LoVo (cell line): ENCODE measurements around the gene CCNDBP1.
"Not testable (repeated sequence)": the region's sequence is repeated elsewhere in the genome, so short reads cannot be mapped to it uniquely, and the experiment has no call there.

Experiments used
- DNase-seq: peaks from one replicate; pipeline ENCODE4 v3.0.0-alpha.2; 2016; ENCODE audit warnings: low spot score

The CCNDBP1 gene

DNA sequence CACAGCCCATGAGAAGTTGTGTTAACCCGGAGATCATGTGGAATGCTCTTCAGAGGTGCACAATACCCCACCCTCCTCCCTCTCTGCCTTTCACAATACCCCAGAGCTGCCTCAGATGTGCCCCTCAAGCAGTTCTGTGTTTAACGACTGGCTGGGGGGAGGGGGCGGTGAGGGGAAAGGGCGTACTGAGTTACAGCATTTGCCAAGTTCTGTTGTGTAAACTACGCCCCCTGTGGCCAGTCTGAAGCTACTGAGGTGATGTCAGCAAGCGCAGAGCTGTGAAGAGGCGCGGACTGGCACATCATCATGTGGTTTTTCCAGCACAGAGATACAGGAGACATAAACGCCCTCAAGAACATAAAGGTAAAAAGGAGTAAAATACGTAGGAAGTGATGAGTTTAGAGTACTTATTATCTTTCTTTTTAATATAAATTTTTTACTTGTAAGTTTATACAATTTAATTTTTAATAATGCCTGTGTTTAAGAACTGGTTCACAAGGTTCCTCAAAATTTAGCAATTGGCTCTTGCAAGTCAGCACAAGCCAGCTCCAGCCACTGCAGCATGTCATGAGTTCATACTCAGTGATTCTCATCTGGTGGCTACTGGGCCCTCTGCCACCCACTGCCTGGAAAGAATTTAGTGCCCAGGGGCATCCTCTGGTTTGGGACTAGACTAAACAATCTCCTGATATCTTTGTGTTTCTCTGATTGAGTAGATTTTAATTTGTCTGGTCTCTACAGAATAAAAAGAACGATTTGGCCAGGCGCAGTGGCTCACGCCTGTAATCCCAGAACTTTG, 33.9 kb downstream of the CCNDBP1 start:
- DNase-seq, result no peak

DNA sequence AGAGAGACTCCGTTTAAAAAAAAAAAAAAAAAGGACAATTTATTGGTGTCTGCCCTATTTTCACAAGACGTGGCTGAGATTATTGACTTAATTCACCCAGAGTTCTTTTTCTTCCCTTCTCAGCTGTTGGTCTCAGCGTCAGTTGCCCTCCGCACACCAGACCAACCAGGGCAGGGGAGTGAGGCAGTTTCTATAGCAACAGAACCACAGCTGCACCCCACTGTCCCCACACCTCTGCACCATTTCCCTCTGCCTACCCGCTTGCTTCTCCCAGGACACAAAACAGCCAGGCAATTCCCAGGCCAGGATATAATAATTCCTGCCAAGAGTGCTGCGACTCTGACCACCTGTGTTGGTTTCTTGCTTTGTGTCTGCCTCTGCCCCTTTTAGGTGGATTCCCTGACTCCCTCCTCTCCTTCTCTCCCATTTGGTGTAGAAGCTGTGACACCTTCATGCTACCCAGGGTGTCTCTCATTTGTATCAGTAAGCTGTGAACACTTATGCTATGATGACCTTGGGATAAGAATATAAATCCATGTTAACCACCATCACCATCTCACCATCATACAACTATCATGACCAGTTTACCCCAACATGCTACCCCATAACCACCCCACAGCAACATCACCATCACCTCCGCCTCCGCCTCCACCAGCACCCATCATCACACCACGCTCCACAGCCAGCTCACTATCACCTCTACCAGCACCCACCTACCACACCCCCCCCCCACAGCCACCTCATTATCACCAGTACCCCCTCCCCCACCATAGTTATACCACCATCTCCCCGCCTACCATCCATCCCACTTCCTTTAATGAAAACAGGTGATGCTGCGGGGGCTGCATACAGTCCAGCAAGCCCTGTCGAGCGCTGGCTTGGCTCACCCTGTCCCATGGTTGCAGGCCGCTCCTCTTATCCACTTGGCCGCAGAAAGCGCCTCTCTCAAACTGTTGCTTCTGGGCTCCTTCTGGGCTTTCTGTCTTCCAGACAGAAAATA, 35.0 kb downstream of the CCNDBP1 start:
- no peak for DNase-seq

DNA sequence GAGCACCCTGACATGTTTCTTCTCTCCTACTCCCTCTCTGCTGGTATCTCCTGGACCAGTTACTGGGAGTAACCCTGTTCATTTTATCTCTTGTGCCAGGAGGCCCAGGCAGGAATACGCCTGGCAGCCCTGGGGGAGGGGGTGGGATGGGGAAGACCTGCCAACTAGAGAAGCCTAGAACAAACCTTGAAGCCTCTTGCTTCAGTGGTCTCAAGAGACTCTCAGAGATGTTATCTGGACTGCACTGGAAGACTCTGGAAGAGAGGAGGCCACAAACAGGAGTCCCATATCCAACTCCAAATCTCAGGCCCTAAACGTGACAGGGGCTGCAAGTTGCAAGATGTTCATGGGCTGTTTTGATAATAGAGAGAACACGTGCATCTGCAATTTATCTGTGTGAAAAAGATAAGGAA, 35.8 kb downstream of the CCNDBP1 start, which contains the start of gene EPB42:
TSS of gene EPB42 (minus strand) at position 28 of the 413 bp plus-strand sequence. CDS start 193 bp downstream, outside the sequence.
- no peak for DNase-seq

DNA sequence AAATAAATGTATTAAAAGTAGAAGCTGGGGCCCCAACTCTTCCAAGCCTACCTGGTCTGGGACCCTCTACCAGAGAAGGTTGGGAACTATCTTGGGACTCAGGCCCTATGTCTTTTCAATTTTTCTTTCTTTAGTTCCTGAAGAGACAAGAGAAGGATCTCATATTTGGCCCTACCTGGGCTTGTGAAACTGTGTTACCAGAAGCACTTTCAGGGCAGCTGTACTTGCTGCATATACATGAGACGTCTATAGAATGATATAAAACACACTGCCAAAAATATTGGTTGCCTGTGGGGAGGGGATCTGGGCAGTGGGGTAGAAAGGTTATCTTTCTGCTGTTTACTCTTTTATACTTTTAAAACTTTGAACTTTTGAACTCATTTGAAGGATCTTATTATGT, 36.2 kb downstream of the CCNDBP1 start:
- DNase-seq, result no peak

DNA sequence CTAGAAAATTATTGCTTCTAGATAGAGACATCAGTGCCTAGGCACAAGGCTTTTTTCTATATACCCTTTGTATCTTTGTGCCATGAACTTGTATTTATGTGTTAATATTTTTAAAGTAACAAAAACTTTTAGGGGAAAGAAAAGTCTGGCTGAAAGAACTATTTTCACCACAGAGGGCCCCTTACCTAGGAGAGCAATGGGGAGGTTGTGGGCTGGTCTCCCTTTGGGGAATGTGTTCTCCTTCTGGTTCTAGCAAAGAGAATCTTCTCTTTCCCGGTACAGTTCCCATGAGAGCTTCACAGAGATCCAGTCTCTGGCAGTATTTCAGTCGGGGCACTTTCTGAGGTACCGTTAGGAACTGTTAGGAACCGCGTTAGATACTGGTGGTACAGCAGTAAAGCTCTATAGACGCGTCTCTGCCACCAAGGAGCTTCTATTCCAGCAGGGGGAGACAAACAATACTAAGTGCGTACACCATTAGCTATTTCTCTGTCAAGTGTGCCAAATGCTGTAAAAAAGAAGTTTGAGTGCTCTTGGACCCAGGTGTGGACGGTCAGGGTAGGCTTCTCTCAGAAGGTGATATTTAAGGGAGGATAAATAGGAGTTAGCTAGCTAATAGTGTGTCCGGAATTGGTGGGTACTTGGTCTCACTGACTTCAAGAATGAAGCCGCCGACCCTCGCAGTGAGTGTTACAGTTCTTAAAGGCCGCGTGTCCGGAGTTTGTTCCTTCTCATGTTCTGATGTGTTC, 40.2 kb downstream of the CCNDBP1 start:
- DNase-seq, result peak; percentile 71

DNA sequence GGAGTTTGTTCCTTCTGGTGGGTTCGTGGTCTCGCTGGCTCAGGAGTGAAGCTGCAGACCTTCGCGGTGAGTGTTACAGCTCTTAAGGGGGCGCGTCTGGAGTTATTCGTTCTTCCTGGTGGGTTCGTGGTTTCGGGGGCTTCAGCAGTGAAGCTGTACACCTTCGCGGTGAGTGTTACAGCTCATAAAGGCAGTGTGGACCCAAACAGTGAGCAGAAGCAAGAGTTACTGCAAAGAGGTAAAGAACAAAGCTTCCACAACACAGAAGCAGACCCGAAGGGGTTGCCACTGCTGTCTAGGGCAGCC, 40.7 kb downstream of the CCNDBP1 start:
- not testable (repeated sequence) for DNase-seq

DNA sequence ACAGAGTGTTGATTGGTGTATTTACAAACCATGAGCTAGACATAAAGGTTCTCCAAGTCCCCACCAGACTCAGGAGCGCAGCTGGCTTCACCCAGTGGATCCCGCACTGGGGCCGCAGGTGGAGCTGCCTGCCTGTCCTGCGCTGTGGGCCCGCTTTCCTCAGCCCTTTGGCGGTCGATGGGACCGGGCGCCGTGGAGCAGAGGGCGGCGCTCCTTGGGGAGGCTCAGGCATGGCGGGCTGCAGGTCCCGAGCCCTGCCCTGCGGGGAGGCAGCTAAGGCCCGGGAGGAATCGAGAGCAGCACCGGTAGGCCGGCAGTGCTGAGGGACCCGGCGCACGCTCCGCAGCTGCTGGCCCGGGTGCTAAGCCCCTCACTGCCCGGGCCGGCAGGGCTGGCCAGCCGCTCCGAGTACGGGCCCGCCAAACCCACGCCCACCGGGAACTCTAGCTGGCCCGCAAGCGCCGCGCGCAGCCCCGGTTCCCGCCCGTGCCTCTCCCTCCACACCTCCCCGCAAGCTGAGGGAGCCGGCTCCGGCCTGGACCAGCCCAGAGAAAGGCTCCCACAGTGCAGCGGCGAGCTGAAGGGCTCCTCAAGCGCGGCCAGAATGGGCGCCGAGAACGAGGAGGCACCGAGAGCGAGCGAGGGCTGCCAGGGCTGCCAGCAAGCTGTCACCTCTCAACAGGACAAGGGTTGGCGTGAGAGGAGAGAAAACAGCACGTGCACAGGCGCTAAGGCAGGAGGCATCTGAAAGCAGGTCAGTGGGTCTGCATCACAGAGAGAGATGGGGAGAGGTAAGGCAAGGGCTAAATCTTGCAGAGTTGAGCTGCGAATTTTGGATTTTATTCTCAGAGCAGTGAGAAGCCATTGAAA, 41.5 kb downstream of the CCNDBP1 start:
- DNase-seq, result no peak

DNA sequence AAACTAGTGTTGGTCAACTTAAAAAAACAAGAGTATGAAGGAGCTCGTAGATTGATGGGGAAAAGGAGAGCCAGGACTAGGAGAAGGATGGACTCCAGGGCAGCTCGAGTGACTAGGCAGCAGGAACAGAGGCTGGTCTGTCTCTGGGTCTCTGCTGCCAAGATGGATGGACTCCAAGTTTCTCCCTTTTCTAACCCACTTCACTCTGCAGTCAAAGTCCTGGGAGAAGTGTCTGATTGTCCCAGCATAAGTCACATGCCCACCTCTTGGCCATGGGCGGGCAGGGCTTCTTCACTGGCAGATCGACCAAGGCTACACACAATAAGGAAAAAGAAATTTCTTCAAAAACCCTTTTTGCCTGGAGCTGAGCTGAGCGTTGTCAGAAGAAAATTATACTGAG, 44.8 kb downstream of the CCNDBP1 start:
- DNase-seq, result no peak

DNA sequence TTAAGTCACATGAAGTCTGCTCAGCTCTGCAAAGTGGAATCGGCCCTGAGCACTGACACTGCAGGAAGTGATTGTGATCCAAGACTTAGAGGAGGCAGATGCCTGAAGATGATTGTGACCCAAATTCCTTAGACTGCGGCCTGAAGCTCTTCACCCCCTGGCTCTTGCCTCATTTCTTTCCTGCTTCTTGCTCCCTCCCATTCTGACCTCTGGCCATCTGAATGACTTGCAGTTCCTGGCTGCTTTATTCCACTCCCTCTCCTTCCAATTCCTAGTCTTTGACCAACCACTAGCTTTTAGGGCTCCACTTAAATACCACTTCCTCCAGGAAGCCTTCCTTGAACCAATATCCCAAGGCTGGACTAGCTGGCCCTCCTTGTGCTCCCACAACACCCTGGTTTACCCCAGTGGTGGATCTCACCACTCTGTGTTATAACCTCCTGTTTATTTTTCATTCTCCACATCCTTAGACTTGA, 45.5 kb downstream of the CCNDBP1 start:
- DNase-seq, result no peak

DNA sequence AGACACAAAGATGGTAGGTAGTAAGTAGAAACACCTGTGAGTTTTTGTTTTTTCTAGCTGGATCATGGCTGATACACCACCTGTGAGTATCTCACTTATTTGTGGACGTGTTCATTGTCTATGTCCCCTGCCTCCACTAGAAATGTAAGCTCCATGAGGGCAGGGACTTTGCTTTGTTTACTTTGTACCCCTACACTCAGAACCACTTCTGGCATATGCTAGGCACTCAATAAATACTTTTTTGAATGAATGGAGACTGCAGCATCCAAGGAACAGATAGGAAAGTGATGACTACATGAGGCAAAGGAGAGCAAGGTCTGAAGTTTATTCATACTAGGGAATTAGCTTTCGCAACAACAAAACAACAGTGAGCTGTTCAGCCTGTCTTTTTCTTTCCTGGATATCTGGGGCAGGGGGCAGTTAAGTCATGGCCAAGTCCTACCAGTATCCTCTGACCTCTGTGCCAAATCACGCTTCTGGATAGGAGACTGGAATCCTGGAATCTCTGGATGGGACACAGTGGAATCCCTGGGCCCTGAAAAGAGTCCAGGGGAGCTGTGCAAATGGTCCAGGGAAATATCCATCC, 47.2 kb downstream of the CCNDBP1 start:
- DNase-seq, result no peak

DNA sequence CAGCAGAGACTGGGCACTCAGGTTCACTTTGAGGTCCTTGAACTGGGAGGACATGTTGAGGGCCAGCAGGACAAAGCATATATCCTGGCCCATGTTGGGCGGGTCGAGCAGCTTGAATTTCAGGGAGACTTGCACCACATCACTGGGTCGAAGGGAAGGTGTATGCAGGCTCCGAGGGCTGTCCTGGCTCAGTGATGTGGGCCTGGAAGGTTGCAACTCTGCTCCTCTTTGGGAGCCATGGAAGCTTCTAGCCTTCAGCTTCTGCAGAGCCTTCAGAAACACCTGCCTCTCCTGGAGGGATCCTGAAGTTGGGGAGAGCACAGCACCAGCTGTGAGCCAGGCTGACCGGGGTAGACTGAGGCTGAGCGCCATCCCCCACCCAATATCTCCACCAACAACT, 50.3 kb downstream of the CCNDBP1 start:
- no peak for DNase-seq

DNA sequence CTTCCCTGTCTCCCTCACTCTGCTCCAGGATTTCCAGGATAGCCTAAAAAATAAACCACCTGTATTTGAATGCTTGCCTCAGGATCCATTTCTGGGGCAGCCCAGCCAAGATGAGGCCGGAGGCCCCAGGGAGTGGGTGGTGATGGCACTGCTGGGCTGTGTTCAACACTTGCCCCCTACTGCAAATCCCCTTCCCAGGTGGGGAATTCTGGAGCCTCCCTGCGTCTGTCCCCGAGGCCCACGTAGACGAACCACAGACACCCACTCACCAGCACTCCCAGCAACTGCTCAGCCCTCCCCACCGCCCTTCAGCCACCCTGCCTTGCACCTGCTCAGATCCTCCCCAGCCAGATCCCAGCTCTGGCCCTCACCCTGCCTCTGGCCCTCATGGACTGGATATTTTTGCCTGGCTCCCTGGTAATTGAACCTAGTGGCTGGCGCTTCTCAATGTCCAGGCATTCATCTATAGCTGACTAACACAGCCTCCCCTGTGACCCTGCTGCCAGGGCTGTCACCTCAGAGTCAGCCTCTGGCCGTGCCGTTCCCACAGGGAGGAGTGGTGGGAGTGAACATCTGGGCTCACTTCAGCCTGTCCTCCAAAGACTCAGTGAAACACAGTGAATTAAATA, 52.8 kb downstream of the CCNDBP1 start:
- DNase-seq, result no peak

DNA sequence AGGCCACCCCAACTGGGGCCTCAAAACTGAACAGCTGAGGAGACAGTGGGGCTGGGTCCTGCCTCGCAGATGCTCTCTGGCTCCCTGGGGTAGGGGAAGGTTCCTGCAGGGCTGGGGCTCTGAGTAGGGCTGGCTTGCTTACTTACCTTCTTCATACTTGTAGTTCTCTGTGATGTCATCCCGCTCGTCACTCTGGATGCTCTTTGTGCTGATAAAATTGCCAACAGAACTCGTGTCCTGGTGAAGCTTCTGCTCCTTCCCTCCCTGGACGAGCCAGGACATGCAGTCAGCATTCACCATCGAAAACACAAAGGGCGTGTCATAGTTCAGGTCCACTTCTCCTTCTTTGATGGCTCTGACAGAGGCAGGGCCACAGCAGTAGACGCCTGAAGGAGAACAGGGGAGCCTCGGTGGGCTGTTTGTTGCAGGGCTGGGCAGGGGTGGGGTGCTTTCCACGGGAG, 53.5 kb downstream of the CCNDBP1 start:
- DNase-seq, result no peak

DNA sequence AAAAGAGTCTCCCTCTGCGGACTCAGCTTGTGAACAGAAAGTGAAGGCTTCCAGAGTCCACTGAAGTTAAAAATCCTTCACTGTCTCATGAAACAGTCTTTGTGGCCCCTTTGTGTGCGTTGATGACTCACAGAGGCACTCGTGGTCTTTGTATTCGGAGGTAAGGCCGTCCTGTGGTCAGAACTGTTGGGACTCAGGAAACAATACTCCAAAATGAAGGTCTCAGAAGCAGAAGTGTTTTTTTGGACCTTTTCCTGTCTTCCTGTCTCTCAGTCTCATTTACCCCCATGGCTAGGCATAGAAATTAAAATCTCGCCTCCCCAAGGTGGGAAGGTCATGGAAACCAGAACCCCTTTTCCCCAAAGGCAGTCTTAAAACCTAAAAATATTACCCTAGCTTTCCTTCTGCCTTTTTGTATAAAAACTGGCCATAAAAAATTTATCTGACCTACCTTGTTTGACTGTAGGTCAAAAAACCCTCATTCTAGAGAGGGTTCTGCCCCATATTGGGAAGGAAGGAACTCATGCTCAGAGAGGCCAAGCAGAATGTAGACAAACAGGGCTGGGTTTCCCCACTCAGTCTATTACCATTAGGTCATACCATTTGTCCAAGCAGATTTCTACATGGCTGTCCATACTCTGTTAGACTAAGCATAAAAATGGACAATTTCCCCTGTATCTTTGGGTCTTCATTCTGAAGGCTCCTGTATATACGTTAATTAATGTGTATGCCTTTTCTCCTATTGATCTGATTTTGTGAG, 54.7 kb downstream of the CCNDBP1 start:
- DNase-seq, result no peak

DNA sequence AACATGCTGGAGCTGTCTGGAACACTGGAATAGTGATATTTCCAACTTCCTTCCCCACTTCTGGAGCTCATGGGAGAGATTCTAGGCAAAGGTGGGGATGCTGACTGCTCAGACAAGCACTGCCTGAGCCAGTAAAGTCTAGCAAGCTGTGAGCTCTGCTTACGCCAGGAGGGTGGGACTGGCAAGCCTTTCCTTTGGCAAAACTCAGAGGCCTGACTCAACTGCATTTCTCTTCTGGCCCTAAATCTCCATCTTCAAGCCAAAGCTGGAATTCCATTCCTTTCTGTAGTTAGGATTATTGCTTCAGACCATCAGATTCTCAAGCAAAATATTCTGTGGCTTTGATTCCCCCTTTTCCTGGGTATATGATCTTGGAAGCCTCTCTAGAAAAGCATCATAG, 55.9 kb downstream of the CCNDBP1 start:
- DNase-seq, result no peak

DNA sequence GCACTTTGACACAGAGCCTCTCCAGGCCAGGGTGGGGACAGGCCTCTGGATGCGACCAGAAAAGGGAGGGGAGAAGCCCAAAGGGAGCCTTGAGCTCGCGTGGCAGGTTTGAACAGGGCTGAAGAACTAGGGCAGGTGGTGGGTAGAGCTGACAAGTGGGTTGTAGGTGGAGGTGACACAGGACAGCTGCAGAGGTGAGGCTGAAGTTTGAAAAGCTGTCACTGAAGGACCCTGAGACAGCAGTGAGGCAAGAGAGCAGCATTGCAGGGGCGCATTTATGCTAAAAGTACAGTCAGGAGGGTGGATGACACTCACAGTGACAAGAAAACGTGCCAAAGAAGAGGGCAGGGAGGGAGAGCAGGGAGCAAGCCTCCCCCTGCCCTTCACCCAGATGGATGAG, 57.4 kb downstream of the CCNDBP1 start:
- DNase-seq, result no peak

DNA sequence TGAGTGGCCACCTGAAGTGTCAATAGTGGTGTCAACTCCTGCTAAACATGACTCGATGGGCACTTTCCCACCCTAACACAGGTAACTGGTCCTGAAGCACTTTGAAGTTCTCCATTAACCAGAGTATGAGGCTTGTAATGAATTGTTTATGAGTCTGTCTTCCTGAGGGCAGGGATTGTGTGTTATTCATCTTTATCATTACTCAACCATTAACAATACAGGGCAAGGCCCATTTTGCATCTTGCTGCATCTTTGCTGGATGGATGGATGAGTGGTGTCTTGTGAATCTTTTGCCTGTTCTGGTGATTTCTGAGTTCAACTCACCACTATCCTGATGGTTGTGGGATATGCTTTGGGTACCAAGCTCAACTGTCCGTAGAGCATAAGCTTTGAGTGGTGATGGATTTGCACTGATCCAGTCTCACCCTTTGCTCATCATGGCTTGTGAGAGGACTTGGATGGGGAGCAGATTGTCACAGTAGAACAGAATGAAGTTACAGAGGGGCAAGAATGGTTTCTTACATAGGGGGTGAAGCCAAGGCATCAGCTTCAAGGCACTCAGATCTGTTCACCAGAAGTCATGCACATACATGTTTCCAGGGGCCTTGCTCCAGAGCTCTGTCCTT, 57.9 kb downstream of the CCNDBP1 start:
- no peak for DNase-seq

DNA sequence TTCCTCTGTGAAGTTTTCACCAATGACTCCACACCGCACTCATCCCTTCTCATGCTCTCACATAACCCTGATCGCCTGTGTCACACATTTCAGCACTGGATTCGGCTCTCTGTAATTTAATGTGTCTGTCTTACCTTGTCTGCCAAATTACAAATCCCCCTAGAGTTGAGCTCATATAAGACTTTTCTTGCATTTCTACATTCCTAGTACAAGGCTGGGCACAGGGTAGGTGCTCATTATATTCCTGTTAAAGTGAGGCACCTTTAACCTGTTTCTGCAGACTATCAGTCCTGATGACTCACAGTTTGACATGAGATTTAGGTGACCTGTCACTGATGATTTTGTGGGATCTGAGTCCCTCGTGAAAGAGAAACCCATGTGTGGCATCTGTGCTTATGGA, 58.9 kb downstream of the CCNDBP1 start:
- DNase-seq, result no peak

DNA sequence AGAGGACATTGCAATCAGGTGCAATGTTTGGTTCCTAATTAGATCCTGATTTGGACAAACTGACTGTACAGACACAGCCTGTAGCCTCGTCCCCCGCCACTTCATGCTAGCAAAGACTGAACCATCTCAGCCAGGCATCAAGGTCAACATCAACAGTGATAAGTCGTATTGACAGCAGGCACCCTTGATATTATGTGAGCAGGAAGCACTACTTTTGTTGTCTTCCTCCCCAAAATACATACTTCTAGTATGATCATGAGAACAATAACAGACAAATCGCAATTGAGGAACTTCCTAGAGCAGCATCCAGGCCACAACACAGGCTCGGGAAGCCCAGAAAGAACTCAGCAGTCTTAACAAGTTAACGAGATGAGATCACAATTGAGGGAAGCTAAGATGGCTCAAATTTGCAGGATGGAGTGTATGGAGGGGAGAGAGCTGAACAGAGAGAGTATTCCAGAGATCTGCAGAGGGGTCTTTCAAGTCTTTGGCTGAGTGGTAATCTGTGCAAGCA, 61.1 kb downstream of the CCNDBP1 start:
- DNase-seq, result no peak
